Amniotic stem cell (primary cell): ENCODE measurements around the gene GRAMD4.
"Not testable (repeated sequence)": the region's sequence is repeated elsewhere in the genome, so short reads cannot be mapped to it uniquely, and the experiment has no call there.

Source experiments
- DNase-seq: peaks from one replicate; lab custom pipeline; 2025; lab: John Stamatoyannopoulos, UW

The GRAMD4 gene

GRCh38 chr22:46620588-46621242 lies 529 bp downstream of the GRAMD4 start:
- no peak for DNase-seq

GRCh38 chr22:46621243-46621930 lies 1.2 kb downstream of the GRAMD4 start:
- DNase-seq: not testable (repeated sequence)

- no peak for DNase-seq
Observed at GRCh38 chr22:46622081-46622521, 1.9 kb downstream of the GRAMD4 start.

GRCh38 chr22:46625113-46625842 lies 5.1 kb downstream of the GRAMD4 start:
- DNase-seq: no peak

GRCh38 chr22:46625843-46626349 lies 5.7 kb downstream of the GRAMD4 start:
- no peak for DNase-seq

- no peak for DNase-seq
Observed at GRCh38 chr22:46626356-46626755, 6.2 kb downstream of the GRAMD4 start.

- DNase-seq: no peak
Observed at GRCh38 chr22:46626911-46627805, 7.0 kb downstream of the GRAMD4 start.

- DNase-seq: no peak
Observed at GRCh38 chr22:46627806-46628482, 7.8 kb downstream of the GRAMD4 start.

- DNase-seq: no peak
Observed at GRCh38 chr22:46628756-46629155, 8.6 kb downstream of the GRAMD4 start.

- DNase-seq: no peak
Observed at GRCh38 chr22:46629291-46629690, 9.1 kb downstream of the GRAMD4 start.

GRCh38 chr22:46631113-46631512 lies 10.9 kb downstream of the GRAMD4 start:
- no peak for DNase-seq

GRCh38 chr22:46632646-46633249 lies 12.6 kb downstream of the GRAMD4 start:
- DNase-seq: no peak

- DNase-seq: no peak
Observed at GRCh38 chr22:46633334-46633890, 13.2 kb downstream of the GRAMD4 start.

GRCh38 chr22:46634011-46634699 lies 14.0 kb downstream of the GRAMD4 start:
- DNase-seq: no peak

GRCh38 chr22:46634973-46635685 lies 14.9 kb downstream of the GRAMD4 start:
- DNase-seq: not testable (repeated sequence)

- no peak for DNase-seq
Observed at GRCh38 chr22:46635756-46636155, 15.6 kb downstream of the GRAMD4 start.

- DNase-seq: no peak
Observed at GRCh38 chr22:46636221-46637002, 16.2 kb downstream of the GRAMD4 start.
